ENCODE measurements around the gene ETV6.

The ETV6 gene

GRCh38 chr12:11870041-11870451 is 220.6 kb downstream of the ETV6 start:
- no peak for DNase-seq

- DNase-seq, result no peak
Measured at GRCh38 chr12:11872055-11872454, 222.6 kb downstream of the ETV6 start.

- DNase-seq, result no peak
Measured at GRCh38 chr12:11875414-11875935, 226.0 kb downstream of the ETV6 start.

- no peak for DNase-seq
Measured at GRCh38 chr12:11876307-11876706, 226.8 kb downstream of the ETV6 start.

GRCh38 chr12:11877102-11877826 is 227.8 kb downstream of the ETV6 start:
- DNase-seq, result no peak

GRCh38 chr12:11877869-11878780 is 228.7 kb downstream of the ETV6 start:
- DNase-seq, result no peak

GRCh38 chr12:11879306-11879705 is 229.8 kb downstream of the ETV6 start:
- DNase-seq, result no peak

GRCh38 chr12:11880381-11880780 is 230.9 kb downstream of the ETV6 start:
- DNase-seq, result no peak

- DNase-seq, result no peak
Measured at GRCh38 chr12:11881835-11882234, 232.4 kb downstream of the ETV6 start.

GRCh38 chr12:11882301-11883019 is 233.0 kb downstream of the ETV6 start:
- DNase-seq, result no peak

- DNase-seq, result no peak
Measured at GRCh38 chr12:11884116-11884515, 234.6 kb downstream of the ETV6 start.

GRCh38 chr12:11884706-11885105 is 235.2 kb downstream of the ETV6 start:
- no peak for DNase-seq

- DNase-seq, result peak; percentile 37
Measured at GRCh38 chr12:11885261-11886038, 236.0 kb downstream of the ETV6 start.

- DNase-seq, result no peak
Measured at GRCh38 chr12:11886339-11886738, 236.9 kb downstream of the ETV6 start.

- DNase-seq, result no peak
Measured at GRCh38 chr12:11888029-11888428, 238.6 kb downstream of the ETV6 start.

- no peak for DNase-seq
Measured at GRCh38 chr12:11891346-11891745, 241.9 kb downstream of the ETV6 start.

- no peak for DNase-seq
Measured at GRCh38 chr12:11891754-11892386, 242.4 kb downstream of the ETV6 start.

GRCh38 chr12:11893998-11894397 is 244.5 kb downstream of the ETV6 start:
- DNase-seq, result no peak

GRCh38 chr12:11894890-11895289 is 245.4 kb downstream of the ETV6 start:
- DNase-seq, result no peak

GRCh38 chr12:11895421-11896078 is 246.1 kb downstream of the ETV6 start:
- DNase-seq, result no peak

GRCh38 chr12:11896417-11896929 is 247.0 kb downstream of the ETV6 start:
- no peak for DNase-seq
